ENCODE measurements around the gene DLL3.

The DLL3 gene

DNA sequence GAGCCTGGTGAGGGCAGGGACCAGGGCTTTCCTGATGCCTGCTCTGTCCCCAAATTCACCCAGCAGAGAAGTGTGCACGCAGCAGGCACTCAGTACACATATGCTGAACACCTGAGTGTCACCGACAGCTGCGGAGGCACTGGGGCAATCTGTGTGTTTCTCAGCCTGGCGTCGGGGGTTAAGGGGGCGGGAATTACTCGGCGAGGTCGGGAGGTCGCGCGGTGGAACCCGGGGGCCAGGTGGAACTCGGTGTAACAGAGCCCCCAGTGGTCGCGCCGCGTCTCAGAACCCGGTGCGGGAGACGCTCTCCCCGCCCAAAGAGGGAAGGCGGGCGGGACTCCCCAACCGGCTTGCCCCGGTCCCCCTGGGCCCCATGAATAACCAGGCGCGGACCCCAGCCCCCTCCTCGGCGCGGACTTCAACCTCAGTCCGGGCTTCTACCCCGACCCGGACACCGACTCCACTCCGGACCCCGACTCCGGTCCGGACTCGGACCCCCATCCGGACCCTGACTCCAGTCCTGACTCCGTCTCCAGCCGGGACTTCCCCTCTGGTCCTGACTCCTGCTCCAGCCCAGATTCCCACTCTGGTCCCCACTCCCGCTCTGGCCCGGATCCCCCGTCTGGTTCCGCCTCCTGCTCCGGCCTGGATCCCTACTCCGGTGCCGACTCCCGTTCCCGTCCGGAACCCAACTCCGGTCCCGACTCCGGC, 16.2 kb downstream of the DLL3 start, which contains the start of gene SELENOV (continued):
- no peak for TF ChIP-seq PRDM2 (tag by site-specific recombination; IDR thresholded peaks at IDR 0.05; ENCODE audit: borderline replicate concordance)
- TF ChIP-seq, protein P1, sequence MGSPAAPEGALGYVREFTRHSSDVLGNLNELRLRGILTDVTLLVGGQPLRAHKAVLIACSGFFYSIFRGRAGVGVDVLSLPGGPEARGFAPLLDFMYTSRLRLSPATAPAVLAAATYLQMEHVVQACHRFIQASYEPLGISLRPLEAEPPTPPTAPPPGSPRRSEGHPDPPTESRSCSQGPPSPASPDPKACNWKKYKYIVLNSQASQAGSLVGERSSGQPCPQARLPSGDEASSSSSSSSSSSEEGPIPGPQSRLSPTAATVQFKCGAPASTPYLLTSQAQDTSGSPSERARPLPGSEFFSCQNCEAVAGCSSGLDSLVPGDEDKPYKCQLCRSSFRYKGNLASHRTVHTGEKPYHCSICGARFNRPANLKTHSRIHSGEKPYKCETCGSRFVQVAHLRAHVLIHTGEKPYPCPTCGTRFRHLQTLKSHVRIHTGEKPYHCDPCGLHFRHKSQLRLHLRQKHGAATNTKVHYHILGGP (tag by site-specific recombination; IDR thresholded peaks at IDR 0.05) = no peak
- no peak for TF ChIP-seq ZNF302 (tag by site-specific recombination; IDR thresholded peaks at IDR 0.05; ENCODE audit: low read depth)
- 0 out of 2 replicates have a peak, but pooled peaks have one; percentile 13 for TF ChIP-seq REPIN1 (tag by site-specific recombination; IDR thresholded peaks at IDR 0.05; ENCODE audit: low read depth)
- TF ChIP-seq, protein P2, sequence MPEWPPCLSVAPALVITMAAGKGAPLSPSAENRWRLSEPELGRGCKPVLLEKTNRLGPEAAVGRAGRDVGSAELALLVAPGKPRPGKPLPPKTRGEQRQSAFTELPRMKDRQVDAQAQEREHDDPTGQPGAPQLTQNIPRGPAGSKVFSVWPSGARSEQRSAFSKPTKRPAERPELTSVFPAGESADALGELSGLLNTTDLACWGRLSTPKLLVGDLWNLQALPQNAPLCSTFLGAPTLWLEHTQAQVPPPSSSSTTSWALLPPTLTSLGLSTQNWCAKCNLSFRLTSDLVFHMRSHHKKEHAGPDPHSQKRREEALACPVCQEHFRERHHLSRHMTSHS (tag by site-specific recombination; IDR thresholded peaks at IDR 0.05) = 0 out of 2 replicates have a peak, but pooled peaks have one; percentile 19
- TF ChIP-seq ZNF843 (tag by site-specific recombination; IDR thresholded peaks at IDR 0.05) = no peak
- TF ChIP-seq ZNF398 (tag by site-specific recombination; IDR thresholded peaks at IDR 0.05) = peak; percentile 63
- no peak for TF ChIP-seq ZNF175 (tag by site-specific recombination; IDR thresholded peaks at IDR 0.05)
- TF ChIP-seq ZNF404 (tag by site-specific recombination; IDR thresholded peaks at IDR 0.05) = no peak
- peak; percentile 43 for TF ChIP-seq SP2 (tag by site-specific recombination; IDR thresholded peaks at IDR 0.05)
- TF ChIP-seq ZNF239 (tag by site-specific recombination; IDR thresholded peaks at IDR 0.05) = no peak
- peak; percentile 84 for TF ChIP-seq IKZF3 (tag by site-specific recombination; IDR thresholded peaks at IDR 0.05)
- TF ChIP-seq ZNF785 (tag by site-specific recombination; IDR thresholded peaks at IDR 0.05) = 0 out of 2 replicates have a peak, but pooled peaks have one; percentile 21
- no peak for TF ChIP-seq ZNF24 (tag by site-specific recombination; IDR thresholded peaks at IDR 0.05)
- TF ChIP-seq KLF1 (tag by site-specific recombination; IDR thresholded peaks at IDR 0.05) = 0 out of 2 replicates have a peak, but pooled peaks have one; percentile 6
- TF ChIP-seq ZNF664 (tag by site-specific recombination; IDR thresholded peaks at IDR 0.05) = no peak
- TF ChIP-seq ZNF473 (tag by site-specific recombination; IDR thresholded peaks at IDR 0.05) = no peak
- TF ChIP-seq ZNF10 (tag by site-specific recombination; IDR thresholded peaks at IDR 0.05) = no peak
- TF ChIP-seq PBX3 (CRISPR knock-in tag; IDR thresholded peaks at IDR 0.05) = no peak
- TF ChIP-seq, protein P3, sequence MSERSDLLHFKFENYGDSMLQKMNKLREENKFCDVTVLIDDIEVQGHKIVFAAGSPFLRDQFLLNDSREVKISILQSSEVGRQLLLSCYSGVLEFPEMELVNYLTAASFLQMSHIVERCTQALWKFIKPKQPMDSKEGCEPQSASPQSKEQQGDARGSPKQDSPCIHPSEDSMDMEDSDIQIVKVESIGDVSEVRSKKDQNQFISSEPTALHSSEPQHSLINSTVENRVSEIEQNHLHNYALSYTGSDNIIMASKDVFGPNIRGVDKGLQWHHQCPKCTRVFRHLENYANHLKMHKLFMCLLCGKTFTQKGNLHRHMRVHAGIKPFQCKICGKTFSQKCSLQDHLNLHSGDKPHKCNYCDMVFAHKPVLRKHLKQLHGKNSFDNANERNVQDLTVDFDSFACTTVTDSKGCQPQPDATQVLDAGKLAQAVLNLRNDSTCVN (tag by site-specific recombination; optimal IDR thresholded peaks at IDR 0.05) = peak; percentile 43
- TF ChIP-seq ZNF23 (tag by site-specific recombination; IDR thresholded peaks at IDR 0.05; ENCODE audit: borderline replicate concordance) = no peak
- TF ChIP-seq FEZF1 (tag by site-specific recombination; IDR thresholded peaks at IDR 0.05) = no peak
